Epithelial cell of prostate (primary cell): Measurements from ENCODE around the gene IDH2.

ENCODE experiments used
- DNase-seq: peaks from one replicate; pipeline ENCODE4 v3.0.0-alpha.2; 2011; ENCODE audit warnings: low read depth, low spot score
- H3K27ac ChIP-seq: fragments of 450-650 bp; 2 replicates; pipeline ENCODE4 v1.5.1; 2017; ENCODE audit warnings: mild to moderate bottlenecking

IDH2 gene

GRCh38 chr15:90033448-90033847 lies 68.8 kb downstream of the IDH2 start:
- DNase-seq, result no peak
- peak overlapping the region; percentile 70 for H3K27ac ChIP-seq
